Neural crest cell (in vitro differentiated cells): ENCODE data around the gene FIBCD1. TPM values are rescaled to one million over a fixed set of nuclear protein-coding genes. Genes with fewer than 3 reads are reported as not detected.
A peak's percentile ranks its signal among the peaks of the same experiment; 100 is the strongest.

Experiments
- DNase-seq: peaks from one replicate; pipeline ENCODE4 v3.0.0; 2021; ENCODE audit warnings: low read depth, mixed read lengths, low spot score
- H3K27ac Mint-ChIP-seq: one replicate; pipeline ENCODE4 v1.8.0; 2021; ENCODE audit warnings: mild to moderate bottlenecking, mixed read lengths; ENCODE audit not compliant: unreplicated experiment
- H3K27me3 Mint-ChIP-seq: 2 replicates; pipeline ENCODE4 v1.8.0; 2021; ENCODE audit warnings: low read depth, mild to moderate bottlenecking, mixed read lengths
- H3K36me3 Mint-ChIP-seq: 2 replicates; pipeline ENCODE4 v1.8.0; 2021; ENCODE audit warnings: low read depth, mild to moderate bottlenecking, mixed read lengths
- H3K4me1 Mint-ChIP-seq: 2 replicates; pipeline ENCODE4 v1.8.0; 2021; ENCODE audit warnings: mixed read lengths
- H3K4me3 Mint-ChIP-seq: one replicate; pipeline ENCODE4 v1.8.0; 2021; ENCODE audit warnings: mild to moderate bottlenecking, mixed read lengths
- H3K9me3 Mint-ChIP-seq: 2 replicates; pipeline ENCODE4 v1.8.0; 2021; ENCODE audit warnings: mixed read lengths
- CTCF ChIP-seq: fragments of 200-600 bp; sonication (generic); conservative IDR thresholded peaks from 2 replicates; pipeline ENCODE4 v1.5.0; 2021; ENCODE audit warnings: antibody characterized with exemption, mild to moderate bottlenecking
- total RNA-seq: library from RNA; stranded (reverse); gene quantifications from 2 replicates; pipeline ENCODE4 v1.2.1, GENCODE V29; 2021

FIBCD1 gene
- total RNA-seq, 1 donor from 2014 or later, result 0.23 TPM

- Mint-ChIP-seq H3K27me3 (no peaks in the 10 kb centered on the region), H3K9me3 (no peaks in the 10 kb centered on the region), H3K27ac (no peak overlapping the region), H3K36me3 (peaks cover 17% of the 10 kb centered on the region), H3K4me1 (peaks cover 3% of the 10 kb centered on the region), H3K4me3 (no peak overlapping the region)
- DNase-seq, result no peak
- no peak for TF ChIP-seq CTCF
Measured at GRCh38 chr9:130881516-130881915, 57.5 kb downstream of the FIBCD1 start.

DNA sequence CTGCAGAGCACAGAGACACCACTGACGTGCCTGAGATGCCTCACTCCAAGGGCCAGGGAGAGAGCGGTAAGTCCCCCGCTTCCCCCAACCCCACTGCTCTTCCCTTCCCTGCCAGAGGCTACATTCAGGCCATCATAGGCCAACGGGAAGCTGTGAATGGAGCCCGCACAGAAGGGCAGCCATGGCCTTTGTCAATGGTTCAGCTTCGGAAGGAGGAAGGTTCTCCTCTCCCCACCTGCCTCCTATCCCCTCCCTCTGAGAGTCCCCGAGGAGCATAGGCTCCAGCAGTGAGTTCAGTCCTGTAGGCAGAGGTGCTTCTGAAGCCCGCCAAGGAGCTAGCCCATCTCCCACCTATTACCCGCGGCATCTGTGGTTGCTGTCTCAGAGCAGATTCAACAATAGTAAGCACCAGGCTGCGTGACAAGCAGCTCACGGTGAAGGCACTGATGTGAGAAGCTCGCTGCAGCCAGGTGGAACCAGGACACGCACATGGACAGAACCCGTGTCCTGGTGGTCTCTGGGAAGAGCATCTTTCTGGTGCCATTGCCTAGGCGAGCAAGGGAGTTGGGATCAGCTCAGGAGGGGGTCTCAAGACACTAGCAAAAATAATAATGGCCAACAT, 58.3 kb downstream of the FIBCD1 start:
- peak overlapping the region; percentile 34 for H3K4me3 Mint-ChIP-seq
- TF ChIP-seq CTCF, result no peak
- no peak overlapping the region for H3K27ac Mint-ChIP-seq
- H3K27me3 Mint-ChIP-seq, result no peaks in the 10 kb centered on the region
- H3K9me3 Mint-ChIP-seq, result no peaks in the 10 kb centered on the region
- H3K4me1 Mint-ChIP-seq, result peaks cover 3% of the 10 kb centered on the region
- peaks cover 16% of the 10 kb centered on the region for H3K36me3 Mint-ChIP-seq
- no peak for DNase-seq

- no peaks in the 10 kb centered on the region for H3K9me3 Mint-ChIP-seq
- no peaks in the 10 kb centered on the region for H3K27me3 Mint-ChIP-seq
- peaks cover 3% of the 10 kb centered on the region for H3K4me1 Mint-ChIP-seq
- no peak for TF ChIP-seq CTCF
- DNase-seq, result no peak
- no peak overlapping the region for H3K27ac Mint-ChIP-seq
- no peak overlapping the region for H3K4me3 Mint-ChIP-seq
- peaks cover 15% of the 10 kb centered on the region for H3K36me3 Mint-ChIP-seq
Measured at GRCh38 chr9:130879863-130880411, 59.1 kb downstream of the FIBCD1 start.

DNA sequence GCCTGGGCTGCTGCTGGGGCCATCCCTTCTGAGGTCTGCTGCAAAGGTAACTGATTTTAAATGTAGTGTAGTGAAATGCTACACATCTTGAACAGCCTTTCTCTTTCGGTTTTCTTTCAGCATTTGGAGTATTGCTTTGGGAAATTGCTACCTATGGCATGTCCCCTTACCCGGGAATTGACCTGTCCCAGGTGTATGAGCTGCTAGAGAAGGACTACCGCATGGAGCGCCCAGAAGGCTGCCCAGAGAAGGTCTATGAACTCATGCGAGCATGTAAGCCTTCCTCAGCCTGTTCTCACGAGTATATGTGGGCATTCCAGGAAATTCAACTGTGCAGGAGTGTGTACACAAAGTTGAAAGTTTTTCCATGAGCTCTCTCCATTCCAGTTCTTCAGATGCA, 60.8 kb downstream of the FIBCD1 start:
- Mint-ChIP-seq H3K27me3 (no peaks in the 10 kb centered on the region), H3K4me3 (no peak overlapping the region), H3K4me1 (peaks cover under 1% of the 10 kb centered on the region), H3K36me3 (peaks cover 18% of the 10 kb centered on the region), H3K9me3 (no peaks in the 10 kb centered on the region), H3K27ac (no peak overlapping the region)
- no peak for DNase-seq
- TF ChIP-seq CTCF, result no peak

GRCh38 chr9:130877300-130877699, 61.7 kb downstream of the FIBCD1 start:
- Mint-ChIP-seq H3K27me3 (no peaks in the 10 kb centered on the region), H3K36me3 (peaks cover 18% of the 10 kb centered on the region), H3K4me3 (no peak overlapping the region), H3K4me1 (no peaks in the 10 kb centered on the region), H3K27ac (no peak overlapping the region), H3K9me3 (no peaks in the 10 kb centered on the region)
- TF ChIP-seq CTCF, result no peak
- no peak for DNase-seq
